Stimulated activated naive CD4-positive, alpha-beta T cell treated with Interleukin-2 at 50 U/mL for 16 hours (primary cell): ENCODE data around the gene VWA5B1.

Experiments used
- DNase-seq: peaks from one replicate; lab custom pipeline; 2025; lab: John Stamatoyannopoulos, UW

VWA5B1 gene

GRCh38 chr1:20322825-20323612, 32.3 kb downstream of the VWA5B1 start:
- peak; percentile 20 for DNase-seq

GRCh38 chr1:20323613-20323920, 32.9 kb downstream of the VWA5B1 start:
- no peak for DNase-seq

- no peak for DNase-seq
Observed at GRCh38 chr1:20324704-20325406, 34.2 kb downstream of the VWA5B1 start.

GRCh38 chr1:20325407-20325843, 34.8 kb downstream of the VWA5B1 start:
- DNase-seq, result no peak

DNA sequence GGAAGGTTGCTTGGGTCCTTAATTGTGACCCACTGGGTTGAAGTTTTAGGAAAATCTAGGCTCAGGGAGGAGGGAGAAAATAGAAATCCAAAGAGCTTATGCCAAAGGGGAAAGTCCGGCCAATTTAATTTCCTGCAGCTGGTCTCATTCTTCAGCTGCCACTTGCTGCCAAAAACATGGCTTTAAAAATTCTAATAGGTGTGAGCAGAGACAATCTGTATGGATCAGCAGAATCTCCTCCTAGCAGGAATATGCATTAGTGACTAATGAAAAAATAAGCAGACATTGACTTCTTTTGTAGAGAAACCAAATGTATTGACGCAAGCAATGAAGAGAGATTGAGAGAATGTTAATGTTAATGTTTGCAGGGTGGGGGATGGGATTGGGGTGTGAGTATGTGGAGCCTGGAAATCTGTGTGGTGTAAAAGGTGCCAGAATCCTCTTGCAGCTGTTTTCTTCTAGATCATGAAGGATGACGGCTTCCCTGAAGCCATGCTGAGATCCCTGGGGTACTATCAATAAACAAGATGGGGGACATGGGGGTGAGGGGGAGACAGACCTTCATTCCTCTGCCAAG, 35.3 kb downstream of the VWA5B1 start:
- no peak for DNase-seq

DNA sequence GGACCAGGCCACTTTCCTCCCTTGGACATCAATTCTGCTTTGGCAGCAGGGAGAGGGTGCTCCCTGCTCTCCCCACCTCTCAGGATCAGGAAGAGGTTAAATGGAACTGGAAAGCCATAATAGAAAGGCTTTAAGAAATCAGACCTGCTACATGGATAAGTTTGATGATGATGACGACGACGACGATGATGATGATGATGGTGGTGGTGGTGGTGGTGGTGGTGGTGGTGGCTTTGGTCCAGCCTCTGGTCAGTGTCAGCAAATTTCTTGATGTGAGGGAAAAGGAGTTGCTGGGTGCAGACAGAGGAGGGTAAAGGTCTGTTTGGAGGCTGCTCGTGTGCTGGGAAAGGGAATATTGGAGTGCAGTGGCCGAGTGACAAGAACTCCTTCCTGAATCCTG, 36.8 kb downstream of the VWA5B1 start:
- no peak for DNase-seq

DNA sequence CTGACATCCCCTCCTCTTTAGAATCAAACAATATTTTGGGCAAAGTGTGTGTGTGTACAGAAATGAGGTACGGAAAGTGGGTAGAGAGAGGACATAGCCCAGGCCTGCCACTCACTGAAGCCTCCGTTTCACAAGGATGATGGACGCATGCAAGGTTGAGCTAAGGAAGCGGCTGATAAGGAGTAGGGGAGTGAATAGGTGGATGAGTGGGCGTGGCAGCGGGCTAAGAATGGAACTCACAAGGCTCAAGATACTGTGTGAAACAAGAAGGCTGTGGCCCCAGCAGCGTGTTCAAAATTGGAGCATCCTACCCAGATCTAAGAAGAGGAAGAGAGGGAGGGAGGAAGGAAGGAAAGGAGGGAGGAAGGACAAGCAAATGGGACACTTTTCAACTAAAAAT, 37.5 kb downstream of the VWA5B1 start:
- no peak for DNase-seq

DNA sequence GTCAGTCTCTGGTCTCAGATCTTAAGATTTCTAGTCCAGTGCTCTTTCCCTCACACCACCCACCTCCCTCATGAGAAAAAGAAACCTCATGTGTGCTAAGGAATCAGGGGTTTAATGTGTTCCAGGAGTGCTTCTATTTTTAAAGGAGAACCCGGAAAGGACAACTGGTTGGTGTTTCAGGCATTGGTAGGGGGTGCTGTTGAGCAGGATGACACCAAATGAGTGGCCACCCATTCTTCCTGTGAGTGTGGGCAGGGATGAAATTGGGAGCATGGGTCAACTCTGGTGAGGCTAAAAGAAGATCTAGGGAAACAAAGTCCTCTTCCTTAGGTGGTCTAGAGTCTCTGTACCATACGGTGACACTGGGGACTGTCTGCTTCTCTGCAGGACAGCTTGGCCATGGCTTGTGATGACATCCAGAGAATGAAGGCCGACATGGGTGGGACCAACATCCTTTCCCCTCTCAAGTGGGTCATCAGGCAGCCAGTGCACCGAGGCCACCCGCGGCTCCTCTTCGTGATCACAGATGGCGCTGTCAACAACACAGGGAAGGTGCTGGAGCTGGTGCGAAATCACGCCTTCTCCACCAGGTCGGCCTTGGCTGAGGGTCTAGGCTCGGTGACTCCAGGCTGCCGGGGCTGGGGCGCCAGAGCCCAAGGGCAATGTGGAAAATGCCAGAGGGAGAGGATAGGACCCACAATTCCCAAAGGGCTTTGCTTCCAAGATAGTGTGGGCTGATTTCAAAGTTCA, 39.3 kb downstream of the VWA5B1 start:
- DNase-seq, result no peak

DNA sequence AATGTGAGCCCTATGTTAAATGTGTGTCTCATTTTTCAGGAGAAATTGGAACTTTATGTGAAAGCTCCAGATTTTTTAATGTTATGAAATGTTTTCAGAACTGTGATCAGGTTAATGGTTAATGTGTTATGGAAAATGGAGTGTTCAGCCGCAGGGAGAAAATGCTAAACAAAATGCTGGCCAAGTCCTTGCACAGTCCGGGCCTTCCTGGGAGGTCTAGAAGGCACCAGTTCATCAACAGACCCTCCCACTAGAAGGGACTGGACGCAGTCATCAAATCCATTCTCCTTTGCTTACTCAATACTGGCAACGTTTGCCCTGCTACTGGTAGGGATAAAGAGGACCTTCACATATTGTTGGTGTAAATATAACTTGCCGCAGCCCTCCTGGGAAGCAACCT, 43.4 kb downstream of the VWA5B1 start:
- DNase-seq, result no peak

- DNase-seq, result no peak
Observed at GRCh38 chr1:20336105-20336605, 45.5 kb downstream of the VWA5B1 start.

GRCh38 chr1:20337581-20337980, 46.9 kb downstream of the VWA5B1 start:
- DNase-seq, result no peak

- no peak for DNase-seq
Observed at GRCh38 chr1:20339811-20340457, 49.3 kb downstream of the VWA5B1 start.

DNA sequence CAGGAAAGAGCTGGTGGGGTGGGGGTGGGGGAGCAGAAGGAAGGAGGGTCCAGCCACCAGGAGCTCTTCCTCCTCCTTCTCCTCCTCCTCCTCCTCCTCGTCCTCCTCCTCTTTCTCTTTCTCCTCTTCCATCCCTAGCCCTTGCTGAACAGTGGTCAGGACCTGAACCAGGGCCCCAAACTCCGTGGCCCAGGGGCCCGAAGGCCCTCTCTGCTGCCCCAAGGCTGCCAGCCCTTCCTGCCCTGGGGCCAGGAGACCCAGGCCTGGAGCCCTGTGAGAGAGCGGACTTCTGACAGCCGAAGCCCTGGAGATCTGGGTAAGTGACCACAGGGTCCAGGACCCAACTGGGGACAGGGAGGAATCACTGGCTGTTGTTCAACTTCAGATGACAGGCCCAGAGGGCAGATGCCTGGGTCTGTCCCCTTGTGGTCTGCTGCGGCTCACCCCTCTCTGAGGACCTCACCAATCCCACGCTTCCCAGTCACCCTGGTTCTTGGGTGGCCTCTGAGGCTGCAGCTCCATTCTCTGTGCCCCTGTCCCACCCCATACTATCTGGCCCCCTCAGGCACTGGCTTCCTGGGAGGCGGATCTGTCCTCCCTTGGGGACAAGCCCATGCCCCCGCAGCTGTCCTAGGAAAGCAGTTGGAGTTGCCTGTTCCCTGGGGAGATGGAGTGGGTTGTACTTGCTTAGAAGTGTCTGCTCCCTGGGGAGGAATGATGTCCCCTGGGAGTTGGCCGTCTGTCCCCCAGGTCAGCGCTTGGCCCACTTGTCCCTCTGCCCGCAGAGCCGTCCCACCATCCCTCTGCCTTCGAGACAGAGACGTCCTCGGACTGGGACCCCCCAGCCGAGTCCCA, 51.8 kb downstream of the VWA5B1 start:
- no peak for DNase-seq

DNA sequence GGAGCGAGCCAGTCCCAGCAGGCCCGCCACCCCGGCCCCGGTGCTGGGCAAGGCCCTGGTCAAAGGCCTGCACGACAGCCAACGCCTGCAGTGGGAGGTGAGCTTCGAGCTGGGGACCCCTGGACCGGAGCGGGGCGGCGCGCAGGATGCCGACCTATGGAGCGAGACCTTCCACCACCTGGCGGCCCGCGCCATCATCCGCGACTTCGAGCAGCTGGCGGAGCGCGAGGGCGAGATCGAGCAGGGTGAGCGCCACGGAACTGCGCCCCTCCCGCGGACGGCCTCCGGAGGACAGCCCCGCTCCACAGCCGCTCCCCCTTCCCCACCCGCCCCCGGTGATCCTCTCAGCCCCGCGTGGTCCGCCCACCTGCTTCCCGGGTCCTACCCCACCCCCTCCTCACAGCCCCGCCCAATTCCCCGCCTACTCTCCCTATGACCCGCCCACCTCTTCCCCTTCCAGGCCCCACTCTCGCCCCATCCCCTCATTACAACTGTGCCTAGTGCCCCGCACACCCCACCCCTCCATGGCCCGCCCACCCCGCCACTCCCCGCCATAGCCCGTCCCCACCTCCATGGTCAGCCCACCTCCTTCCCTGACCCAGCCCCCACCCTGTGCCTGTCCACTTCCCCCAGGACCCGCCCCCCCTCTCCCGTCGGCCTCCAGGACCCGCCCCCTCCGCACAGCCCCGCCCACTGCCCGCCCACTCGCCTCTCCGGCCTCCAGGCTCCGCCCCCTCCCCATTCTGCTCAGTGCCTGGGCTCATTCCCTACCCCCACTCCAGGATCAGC, 52.7 kb downstream of the VWA5B1 start:
- peak; percentile 10 for DNase-seq

DNA sequence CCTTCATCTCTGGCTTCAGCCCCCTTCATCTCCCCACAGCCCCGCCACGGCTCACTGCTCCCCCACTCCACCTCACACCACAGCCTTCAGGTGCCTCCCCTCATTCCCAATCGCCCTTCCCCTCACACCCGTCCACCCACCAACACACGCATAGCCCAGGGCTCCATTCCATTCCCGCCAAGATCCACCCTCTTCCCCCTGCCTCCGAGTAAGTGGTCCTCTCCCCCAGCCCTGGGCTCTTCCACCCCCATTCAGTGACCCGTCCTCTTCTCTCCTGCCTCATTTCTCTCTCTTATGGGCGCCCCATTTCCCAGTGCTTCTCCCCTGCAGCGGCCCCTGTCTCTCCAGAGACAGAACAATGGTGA, 53.2 kb downstream of the VWA5B1 start:
- DNase-seq, result no peak

DNA sequence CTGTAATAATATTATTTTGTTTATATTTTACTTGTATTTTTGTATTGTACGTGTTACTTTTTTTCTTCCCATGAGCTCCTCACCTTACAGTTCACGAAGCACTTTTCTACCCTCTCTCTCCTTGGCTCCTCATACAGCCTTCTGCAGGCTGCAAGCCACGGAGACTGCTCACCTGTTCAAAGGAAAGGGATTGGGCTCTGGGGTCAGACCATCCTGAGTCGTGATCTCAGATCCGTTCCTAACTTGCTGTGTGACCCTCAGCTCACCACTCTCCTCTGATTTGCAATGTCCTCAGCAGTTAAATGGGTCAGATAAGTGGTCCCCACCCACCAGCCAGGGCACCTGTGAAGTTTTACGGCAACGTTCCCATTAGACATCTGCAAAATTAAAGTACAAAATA, 54.1 kb downstream of the VWA5B1 start:
- no peak for DNase-seq

DNA sequence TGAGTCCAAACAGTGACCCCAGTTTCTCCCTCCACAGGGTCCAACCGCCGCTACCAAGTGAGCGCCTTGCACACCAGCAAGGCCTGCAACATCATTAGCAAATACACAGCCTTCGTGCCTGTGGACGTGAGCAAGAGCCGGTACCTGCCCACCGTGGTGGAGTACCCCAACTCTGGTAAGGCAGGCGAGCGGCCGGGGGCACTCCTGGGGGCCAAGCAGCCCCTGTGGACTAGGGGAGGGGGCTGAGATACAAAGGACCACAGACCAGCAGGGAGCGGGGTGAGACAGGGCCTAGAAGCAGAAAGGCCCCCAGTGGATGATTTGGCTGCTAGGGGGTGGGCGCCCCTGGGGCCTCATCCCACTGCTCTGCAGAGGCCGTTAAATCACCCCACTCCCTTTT, 54.7 kb downstream of the VWA5B1 start:
- DNase-seq, result no peak

GRCh38 chr1:20346433-20346832, 55.8 kb downstream of the VWA5B1 start:
- no peak for DNase-seq

DNA sequence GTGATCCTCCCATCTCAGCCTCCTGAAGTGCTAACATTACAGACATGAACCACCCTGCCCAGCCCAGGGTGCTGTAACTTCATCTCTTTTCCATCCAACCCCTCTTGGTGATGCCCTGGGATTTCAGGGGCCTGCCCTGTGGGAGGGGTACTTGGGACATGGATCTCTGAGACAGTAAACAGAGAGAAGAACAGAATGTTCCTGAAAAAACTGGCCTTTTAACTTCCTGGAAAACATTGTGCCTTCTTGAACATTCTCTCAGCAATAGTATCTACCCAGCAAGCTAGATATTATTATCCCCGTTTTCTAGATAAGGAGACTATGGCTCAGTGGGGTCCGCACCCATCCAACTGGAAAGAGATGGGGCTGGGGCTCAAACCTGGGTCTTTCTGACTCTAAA, 57.0 kb downstream of the VWA5B1 start:
- no peak for DNase-seq

DNA sequence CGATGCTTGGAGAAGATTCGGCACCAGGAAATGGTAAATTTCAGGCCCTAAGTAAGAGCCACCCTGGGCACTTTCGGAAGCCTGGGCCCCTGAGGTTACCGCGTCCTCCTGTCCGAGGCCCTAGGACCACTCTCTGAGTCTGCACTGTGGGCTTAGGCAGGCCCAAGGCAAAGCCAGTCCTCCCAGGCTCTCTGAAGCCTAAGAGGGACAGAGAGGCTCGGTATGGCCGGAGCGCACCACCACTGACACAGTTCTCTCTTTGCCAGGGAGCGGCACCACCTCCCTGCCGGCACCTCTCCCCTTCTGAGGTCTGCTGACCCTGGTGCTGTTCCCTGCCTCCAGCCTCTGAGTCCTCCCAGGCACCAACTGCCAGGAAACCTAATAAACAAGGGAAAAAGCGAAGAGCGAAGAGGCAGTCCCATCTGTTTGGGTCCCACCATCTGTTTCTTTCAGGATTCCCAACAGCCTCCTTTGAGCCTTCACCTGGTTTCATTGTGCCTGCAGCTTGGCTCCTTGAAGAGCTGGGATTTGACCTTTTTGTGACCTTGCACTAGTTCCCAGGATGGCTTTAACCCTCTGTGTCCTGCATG, 57.7 kb downstream of the VWA5B1 start:
- DNase-seq, result no peak
